CD4-positive, alpha-beta T cell treated with Interleukin-12 subunit alpha and Interleukin-12 subunit beta, for 1 hour (primary cell): Measurements from ENCODE around the gene KCTD17.
A peak's percentile ranks its signal among the peaks of the same experiment; 100 is the strongest.

Experiments used
- DNase-seq: peaks from one replicate; pipeline ENCODE4 v3.0.0-alpha.2; 2020

KCTD17 gene

GRCh38 chr22:37044634-37045625 is 6.6 kb upstream of the KCTD17 start:
- no peak for DNase-seq

- no peak for DNase-seq
Observed at GRCh38 chr22:37045958-37046357, 5.6 kb upstream of the KCTD17 start.

GRCh38 chr22:37046589-37046988 is 5.0 kb upstream of the KCTD17 start:
- DNase-seq = no peak

- DNase-seq = no peak
Observed at GRCh38 chr22:37047006-37047405, 4.5 kb upstream of the KCTD17 start.

DNA sequence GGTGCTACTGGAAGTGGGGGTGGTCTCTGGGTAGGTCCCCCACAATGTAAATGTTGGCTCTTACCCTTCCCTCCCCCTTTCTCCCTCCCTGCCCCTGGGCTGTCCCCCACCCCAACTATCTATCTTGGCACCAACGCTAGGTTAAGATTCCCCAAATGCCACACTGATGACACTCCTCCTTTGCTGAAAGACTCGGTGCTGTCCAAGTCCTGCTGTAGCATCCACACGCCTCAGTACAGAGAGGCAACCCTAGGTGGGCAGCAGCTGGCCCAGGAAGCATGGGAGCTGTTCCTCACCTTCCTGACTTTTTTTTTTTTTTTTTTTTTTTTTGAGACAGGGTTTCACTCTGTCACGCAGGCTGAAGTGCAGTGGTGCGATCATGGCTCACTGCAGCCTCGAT is 3.4 kb upstream of the KCTD17 start:
- no peak for DNase-seq

DNA sequence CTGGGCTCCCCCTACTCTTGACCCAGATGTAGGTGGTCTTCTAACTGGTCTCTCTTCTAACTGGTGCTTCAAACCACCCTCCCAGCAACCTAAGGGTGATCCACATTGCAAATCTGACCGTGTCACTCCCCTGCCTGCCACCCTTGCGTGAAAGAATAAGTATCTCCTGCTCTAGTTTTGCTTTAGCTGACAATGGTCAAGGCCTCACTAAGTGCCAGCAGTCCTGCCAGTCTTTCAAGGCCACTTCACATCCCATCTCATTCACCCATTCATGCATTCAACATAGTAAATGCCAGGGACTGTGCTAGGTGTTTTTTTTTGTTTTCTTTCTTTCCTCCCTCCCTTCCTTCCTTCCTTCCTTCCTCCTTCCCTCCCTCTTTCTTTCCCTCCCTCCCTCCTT is 2.3 kb upstream of the KCTD17 start:
- DNase-seq = no peak

GRCh38 chr22:37050913-37051312 is 629 bp upstream of the KCTD17 start:
- no peak for DNase-seq

DNA sequence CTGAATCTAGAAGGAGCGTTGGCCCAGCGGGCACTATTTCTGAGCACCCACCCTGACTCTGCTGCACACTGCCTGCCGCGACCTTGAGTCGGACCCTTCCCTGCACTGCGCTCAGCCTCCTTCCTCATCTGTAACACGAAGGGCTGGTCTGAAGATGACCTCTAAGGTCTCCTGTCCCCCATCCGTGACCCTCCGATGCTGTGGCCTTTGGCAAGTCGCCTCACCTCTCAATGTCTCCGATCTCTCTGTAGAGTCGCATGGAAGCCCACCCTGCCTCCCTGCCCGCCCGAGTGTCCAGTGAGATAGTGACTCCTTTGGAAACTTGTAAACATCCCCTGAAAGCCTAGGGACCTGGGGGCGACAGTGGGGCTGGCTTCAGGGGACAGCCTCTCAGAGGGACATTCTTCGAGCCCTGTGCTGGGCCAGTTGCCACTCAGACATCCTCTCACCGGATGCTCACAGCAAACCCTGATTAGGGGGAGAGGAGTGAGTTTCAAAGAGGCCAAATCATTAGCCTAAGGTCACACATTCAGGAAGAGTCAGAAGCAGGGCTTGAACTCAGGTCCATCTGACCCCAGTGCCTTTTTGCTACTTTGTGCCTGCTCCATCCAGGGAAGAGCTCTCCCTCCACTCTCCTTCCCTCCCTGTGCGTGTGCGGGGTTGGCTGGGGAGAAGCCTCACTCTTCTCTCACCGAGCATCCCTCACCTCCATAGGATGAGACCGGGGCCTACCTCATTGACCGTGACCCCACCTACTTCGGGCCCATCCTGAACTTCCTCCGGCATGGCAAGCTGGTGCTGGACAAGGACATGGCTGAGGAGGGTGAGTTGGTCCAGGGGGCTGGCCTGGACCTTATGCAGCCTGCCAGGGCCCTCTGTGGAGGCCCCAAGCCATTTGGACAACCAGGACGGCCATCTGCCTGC is 1.1 kb downstream of the KCTD17 start:
- DNase-seq = no peak

DNA sequence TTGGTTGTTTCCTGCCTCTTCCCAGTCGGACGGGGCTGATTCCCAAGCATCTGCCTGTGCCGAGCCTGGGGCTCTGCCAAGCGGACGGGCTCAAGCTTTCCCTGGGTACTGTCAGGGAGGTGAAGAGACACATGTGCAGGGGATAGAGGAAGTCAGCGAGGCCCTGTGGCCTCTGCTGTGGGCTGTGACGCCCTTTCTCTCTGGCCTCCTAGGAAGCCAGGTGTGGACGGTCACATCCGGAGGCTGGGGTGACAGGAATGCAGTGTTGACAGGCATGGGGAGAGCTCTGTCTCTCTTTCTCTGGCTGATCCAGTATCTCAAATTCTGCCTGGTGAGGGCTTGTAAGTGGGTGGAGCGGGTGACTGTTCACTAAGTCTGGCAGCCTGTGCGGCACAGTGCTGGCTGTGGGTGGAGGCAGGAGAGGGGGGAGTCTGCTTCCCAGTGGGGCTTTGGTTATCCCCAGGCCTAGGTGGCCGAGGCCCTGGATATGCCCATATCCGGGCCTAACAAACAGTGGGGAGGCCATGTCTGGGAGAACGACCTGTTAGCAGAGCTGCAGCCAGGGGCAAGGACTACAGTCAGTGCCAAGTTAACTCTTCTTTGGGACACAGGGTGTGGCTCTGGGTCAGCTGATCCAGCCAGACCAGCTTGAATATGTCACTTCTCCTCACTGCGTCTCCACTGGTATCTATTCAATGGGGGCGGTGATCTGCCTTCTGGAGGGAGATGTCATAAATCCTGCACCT is 1.9 kb downstream of the KCTD17 start:
- DNase-seq = no peak

DNA sequence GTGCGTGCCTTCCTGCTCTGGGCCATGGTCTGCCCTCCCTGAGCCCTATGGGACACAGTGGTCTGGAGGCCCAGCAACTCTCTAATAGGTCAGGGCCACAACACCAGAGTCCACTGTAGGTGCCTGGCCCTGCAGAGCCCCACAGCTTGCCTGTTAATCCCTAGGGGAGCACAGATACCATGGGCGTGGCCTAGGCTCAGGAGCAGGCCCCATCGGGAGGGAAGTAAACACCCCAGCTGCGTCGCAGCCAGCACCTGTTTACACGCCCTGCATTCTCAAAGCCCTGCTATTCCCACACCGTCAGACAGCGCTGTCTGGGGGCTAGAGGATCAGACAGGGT is 2.5 kb downstream of the KCTD17 start:
- DNase-seq = no peak

- no peak for DNase-seq
Observed at GRCh38 chr22:37054600-37055365, 3.2 kb downstream of the KCTD17 start.

GRCh38 chr22:37056246-37056645 is 4.7 kb downstream of the KCTD17 start:
- no peak for DNase-seq

DNA sequence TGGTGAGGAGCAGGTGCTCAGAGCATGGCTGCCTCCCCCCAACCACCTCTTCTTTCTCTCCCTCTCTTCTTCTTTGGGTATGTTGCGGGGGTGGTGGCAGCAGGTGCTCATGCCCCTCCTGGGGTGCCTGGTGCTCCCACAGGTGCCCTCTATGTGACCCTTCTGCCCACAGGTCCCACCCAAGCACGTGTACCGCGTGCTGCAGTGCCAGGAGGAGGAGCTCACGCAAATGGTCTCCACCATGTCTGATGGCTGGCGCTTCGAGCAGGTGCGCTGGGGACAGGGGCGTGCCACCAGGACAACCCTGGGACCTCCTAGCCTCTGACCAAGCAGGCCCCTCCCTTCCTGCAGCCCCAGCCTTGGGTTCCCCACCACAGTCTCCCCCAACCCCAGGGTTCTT is 5.7 kb downstream of the KCTD17 start:
- no peak for DNase-seq

GRCh38 chr22:37057796-37058510 is 6.4 kb downstream of the KCTD17 start:
- no peak for DNase-seq

DNA sequence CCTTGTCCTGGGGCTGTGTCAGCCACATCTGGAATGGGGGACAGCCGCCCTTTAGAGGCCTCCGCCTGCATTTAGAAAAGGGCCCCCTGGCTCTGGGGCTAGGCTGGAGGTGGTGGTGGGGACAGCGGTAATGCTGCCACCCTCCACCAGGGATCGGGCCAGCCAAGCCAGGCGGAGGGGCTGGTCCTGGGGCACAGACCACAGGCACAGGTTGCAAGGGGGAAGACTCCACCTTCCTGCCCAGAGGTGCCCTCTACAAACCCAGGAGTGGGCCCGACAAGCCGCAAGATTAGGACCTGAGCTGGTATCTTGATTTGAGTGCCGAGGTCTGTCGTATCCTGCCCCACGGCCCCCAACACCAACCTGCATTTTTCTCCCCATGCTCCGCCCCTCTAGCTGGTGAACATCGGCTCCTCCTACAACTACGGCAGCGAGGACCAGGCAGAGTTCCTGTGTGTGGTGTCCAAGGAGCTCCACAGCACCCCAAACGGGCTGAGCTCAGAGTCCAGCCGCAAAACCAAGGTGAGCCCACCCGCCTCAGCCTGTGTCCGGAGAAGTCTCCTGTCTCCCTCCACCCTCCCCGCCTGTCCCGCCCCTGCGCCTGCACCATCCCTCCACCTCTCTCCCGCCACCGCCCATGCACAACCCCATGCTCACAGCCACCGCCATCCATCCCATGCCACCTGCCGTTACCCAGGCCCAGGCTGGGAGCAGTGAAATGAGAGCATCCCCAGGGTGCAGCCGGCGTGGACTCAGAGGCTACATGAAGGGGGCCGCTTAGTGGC is 7.6 kb downstream of the KCTD17 start:
- no peak for DNase-seq

GRCh38 chr22:37059876-37060449 is 8.4 kb downstream of the KCTD17 start:
- DNase-seq = peak; percentile 9

DNA sequence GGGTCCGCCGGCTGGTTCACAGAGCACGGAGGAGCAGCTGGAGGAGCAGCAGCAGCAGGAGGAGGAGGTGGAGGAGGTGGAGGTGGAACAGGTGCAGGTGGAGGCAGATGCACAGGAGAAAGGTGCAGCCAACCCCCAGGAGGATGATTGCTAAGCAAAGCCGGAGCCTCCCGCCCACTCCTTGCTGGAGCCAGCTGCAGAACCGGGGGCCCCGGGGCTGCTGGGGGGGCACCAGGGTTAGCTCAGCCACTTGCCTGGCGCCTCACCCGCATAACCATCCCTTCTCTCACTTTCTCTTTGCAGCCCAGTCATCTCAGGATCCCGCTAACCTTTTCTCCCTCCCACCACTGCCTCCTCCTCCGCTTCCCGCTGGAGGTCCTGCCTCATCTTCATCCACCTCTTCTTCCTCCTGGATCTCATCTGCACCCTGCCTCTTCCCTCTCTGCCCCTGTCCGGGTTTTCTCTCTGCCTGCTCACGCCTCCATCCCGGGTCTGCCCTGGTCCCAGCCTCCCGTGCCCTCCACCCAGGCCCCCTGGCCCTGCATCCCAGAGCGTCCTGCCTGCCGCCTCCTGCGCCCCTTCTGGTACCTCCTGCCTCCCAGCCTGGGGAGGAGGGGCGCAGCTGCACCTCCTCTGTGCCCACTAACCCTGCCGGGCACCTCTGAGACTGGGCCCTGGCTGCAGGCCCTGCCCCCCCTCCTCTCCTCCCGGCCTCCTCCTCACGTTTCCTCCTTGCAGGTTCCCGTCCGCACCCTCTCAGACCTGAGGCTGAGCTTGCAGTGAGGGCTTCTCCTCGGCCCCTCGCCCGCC is 9.5 kb downstream of the KCTD17 start:
- no peak for DNase-seq

- DNase-seq = no peak
Observed at GRCh38 chr22:37061611-37062375, 10.3 kb downstream of the KCTD17 start.

GRCh38 chr22:37062376-37062675 is 10.8 kb downstream of the KCTD17 start:
- DNase-seq = no peak
